Measurements from ENCODE around the gene GNA15.

GRCh38 chr19:3192684-3193083 lies 56.9 kb downstream of the GNA15 start:
- TF ChIP-seq CTCF (IDR thresholded peaks at IDR 0.05; ENCODE audit: poor library complexity) (no peak), EZH2 (IDR thresholded peaks at IDR 0.05; ENCODE audit: borderline replicate concordance) (no peak)
